GM18499 (cell line): ENCODE measurements around the gene TLR8.

ENCODE experiments used
- ATAC-seq: cut with Tn5 transposase; IDR thresholded peaks from one replicate; pipeline ENCODE4 v1.9.1; 2021; ENCODE audit warnings: moderate number of reproducible peaks; ENCODE audit not compliant: insufficient read depth, unreplicated experiment

The TLR8 gene

GRCh38 chrX:12906046-12906761 lies at the start of gene TLR8:
TLR8 (plus strand) TSS chrX:12906620; CDS start chrX:12906707, 87 bp downstream.
- no peak for ATAC-seq

- ATAC-seq, result no peak
Observed at GRCh38 chrX:12865359-12865758, 41.1 kb upstream of the TLR8 start.

- no peak for ATAC-seq
Observed at GRCh38 chrX:12866451-12867377, 39.7 kb upstream of the TLR8 start, which contains the start of gene TLR7. TLR7 (plus strand) TSS chrX:12867072; CDS start chrX:12867579, 507 bp downstream.

DNA sequence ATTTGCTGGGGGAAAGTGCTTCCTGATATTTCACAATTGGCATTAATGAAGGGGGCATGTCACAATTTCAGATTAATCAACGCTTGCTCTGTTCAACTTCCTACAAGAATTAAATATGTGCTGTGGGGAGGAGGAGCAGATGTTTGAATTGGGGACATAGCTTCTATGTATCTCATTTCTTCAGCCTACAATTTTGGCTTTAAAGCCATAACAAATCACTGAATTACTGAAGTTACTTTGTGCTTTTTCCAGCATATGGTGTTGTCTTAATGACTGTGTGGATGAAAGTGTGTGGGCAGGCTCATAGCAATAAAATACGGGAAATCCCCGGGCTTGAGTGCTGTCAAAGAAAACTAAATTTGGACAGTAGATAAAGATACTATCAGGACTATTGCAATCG lies 38.7 kb upstream of the TLR8 start:
- ATAC-seq, result no peak

DNA sequence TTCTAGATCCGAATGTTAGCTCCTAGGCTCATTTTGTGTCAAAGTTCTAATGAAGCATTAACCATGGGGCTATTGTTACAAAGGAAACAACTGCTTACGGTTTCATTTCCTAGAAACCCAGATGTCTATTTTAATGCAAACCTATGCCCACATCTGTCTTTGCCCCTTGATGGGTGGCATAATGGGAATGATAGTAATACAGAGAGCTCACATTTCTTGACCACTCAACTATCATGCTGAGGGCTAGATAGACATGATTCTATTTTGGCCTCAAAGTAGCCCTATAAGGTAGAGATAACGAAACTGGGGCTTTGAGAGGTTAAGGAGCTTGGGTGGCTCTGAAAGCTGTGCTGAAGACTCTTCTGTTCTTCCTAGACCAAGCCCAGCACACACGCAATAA lies 37.7 kb upstream of the TLR8 start:
- ATAC-seq, result no peak

GRCh38 chrX:12871257-12871656 lies 35.2 kb upstream of the TLR8 start:
- ATAC-seq, result no peak

GRCh38 chrX:12872741-12873140 lies 33.7 kb upstream of the TLR8 start:
- ATAC-seq, result no peak

- ATAC-seq, result no peak
Observed at GRCh38 chrX:12874581-12874980, 31.8 kb upstream of the TLR8 start.

DNA sequence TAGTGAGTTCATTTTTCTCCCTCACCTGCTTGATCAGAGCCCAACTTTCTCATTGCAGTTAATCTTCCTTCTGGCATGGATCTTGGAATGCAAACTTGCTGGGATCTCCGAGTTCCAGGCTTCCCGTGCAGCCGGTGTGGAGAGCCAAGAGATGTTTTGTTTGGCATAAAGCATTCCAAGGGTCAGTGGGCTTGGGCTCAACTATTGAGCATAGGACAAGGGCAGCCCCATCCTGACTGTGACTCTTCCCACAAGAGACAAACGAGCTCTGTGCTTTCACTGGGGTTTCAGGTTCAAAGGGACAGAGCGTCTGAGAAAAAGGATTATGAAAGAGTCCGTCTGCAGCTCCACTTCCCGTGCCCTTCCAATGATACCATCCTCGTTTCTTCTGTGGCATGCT lies 29.0 kb upstream of the TLR8 start:
- ATAC-seq, result no peak

- no peak for ATAC-seq
Observed at GRCh38 chrX:12878536-12878935, 27.9 kb upstream of the TLR8 start.

- no peak for ATAC-seq
Observed at GRCh38 chrX:12881914-12882313, 24.5 kb upstream of the TLR8 start.

- no peak for ATAC-seq
Observed at GRCh38 chrX:12885508-12885907, 20.9 kb upstream of the TLR8 start.

DNA sequence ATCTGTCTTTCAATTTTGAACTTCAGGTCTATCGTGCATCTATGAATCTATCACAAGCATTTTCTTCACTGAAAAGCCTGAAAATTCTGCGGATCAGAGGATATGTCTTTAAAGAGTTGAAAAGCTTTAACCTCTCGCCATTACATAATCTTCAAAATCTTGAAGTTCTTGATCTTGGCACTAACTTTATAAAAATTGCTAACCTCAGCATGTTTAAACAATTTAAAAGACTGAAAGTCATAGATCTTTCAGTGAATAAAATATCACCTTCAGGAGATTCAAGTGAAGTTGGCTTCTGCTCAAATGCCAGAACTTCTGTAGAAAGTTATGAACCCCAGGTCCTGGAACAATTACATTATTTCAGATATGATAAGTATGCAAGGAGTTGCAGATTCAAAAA lies 19.9 kb upstream of the TLR8 start:
- no peak for ATAC-seq

- no peak for ATAC-seq
Observed at GRCh38 chrX:12887141-12887540, 19.3 kb upstream of the TLR8 start.

DNA sequence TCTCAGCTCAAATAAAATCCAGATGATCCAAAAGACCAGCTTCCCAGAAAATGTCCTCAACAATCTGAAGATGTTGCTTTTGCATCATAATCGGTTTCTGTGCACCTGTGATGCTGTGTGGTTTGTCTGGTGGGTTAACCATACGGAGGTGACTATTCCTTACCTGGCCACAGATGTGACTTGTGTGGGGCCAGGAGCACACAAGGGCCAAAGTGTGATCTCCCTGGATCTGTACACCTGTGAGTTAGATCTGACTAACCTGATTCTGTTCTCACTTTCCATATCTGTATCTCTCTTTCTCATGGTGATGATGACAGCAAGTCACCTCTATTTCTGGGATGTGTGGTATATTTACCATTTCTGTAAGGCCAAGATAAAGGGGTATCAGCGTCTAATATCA lies 18.7 kb upstream of the TLR8 start:
- ATAC-seq, result no peak

GRCh38 chrX:12890467-12890866 lies 16.0 kb upstream of the TLR8 start:
- ATAC-seq, result peak; percentile 78

- ATAC-seq, result no peak
Observed at GRCh38 chrX:12891171-12891570, 15.2 kb upstream of the TLR8 start.

DNA sequence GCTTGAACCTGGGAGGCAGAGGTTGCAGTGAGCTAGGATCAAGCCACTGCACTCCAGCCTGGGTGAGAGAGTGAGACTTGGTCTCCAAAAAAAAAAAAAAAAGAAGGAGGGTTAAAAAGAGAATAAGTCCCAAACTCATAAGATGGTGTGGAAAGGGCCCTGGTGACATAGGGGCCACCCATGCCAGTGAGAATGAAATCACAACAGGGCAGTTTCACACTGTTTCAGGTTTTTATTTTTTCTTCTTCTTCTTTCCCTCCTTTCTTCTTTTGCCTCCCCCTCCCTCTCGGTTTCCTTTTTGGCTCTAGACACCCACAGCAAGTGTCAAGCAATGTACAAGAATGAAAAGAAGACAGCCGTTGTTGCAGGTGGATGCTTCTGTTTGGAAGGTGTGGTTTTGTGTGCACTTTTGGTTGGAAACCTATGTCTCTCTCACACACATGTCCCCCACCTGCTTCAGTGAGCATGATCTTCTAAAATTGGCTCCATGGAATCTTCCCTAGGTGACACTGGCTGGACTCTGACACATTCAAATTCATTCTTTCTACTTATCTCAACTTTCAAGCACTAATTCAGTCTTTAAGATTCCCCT lies 14.4 kb upstream of the TLR8 start:
- no peak for ATAC-seq

DNA sequence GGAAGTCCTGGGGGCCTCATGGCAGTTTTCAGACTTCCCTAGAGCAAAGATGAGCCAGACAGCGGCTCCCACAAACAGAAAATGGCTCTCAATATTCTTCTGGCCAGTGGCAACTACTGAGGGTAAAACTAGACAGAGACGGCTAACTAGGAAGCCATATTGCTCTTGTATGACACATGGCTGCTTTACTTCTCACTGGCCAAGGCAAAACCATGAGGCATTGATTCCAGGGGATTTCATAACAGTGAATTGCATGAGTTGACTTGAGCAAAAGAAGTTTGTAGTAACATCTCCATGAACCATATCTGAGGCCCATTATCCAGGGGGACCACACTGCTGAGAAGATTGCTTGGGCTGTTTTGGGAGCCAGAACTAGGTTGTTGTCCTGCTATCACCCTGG lies 13.7 kb upstream of the TLR8 start:
- no peak for ATAC-seq

DNA sequence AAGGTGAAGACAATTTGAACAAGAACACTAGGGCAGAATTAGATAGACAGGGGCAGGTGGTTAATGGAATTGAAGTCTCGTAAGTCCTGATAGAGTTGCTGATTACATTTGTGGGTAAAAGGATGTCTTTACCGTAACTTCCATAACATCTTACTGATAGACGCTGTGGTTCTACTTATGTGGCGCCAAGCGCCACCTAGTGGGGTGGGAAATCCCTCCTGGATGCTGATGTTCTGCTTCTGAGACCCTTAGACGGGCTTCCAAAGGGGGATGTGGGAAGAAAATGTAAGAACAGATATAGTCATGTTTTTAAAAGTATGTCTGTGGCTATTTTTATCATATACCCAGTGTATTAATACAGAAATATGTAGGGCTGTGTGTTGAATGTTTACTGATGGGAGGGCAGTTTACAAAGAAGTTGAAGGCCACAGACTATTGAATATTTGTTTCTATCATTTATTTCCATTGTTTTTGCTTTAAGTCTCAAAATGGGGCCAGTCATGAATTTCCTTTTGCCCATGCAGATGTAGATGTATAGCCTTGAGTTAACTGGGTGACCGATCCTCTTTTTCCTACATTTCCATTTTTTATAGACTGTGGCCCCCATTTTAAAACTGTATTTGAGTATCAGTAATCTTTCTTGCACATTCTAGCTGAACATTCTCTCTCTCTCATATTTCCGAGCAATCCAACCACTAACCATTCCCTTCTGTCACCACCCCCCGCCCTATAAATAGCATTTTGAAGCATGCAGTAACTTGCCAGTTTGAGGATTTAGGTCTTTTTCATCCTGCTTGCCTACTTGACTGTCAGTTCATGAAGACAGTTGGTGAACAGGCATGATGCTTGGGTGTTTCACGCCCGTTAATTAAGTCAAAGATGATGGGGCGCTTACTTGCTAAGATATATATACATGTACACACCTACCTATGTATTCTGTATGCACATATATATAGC lies 12.1 kb upstream of the TLR8 start:
- no peak for ATAC-seq
